Activated CD4-positive, alpha-beta T cell treated with anti-CD3 and anti-CD28 coated beads for 1 hour (primary cell): ENCODE data around the gene C1orf52.
"Not testable (repeated sequence)": the region's sequence is repeated elsewhere in the genome, so short reads cannot be mapped to it uniquely, and the experiment has no call there.

Experiments used
- DNase-seq: peaks from one replicate; pipeline ENCODE4 v3.0.0-alpha.2; 2020

The C1orf52 gene

DNA sequence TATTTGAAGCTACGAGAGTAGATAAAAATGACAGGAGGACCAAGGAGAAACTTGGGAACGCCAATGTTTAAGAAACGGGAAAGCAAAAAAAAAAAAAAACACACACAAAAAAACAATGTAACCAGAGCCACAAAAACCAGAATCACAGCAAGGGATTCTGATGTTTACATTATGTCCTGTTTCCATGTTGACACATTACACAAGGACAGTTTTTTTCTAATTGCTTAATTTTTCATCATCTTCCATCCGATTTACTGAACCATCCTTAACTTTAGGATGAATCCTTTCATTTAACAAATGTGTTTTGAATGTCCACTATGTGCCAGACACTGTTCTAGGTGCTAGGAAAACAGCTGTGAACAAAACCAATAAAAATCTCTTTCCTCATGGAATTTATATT is 18.3 kb upstream of the C1orf52 start:
- DNase-seq = no peak

DNA sequence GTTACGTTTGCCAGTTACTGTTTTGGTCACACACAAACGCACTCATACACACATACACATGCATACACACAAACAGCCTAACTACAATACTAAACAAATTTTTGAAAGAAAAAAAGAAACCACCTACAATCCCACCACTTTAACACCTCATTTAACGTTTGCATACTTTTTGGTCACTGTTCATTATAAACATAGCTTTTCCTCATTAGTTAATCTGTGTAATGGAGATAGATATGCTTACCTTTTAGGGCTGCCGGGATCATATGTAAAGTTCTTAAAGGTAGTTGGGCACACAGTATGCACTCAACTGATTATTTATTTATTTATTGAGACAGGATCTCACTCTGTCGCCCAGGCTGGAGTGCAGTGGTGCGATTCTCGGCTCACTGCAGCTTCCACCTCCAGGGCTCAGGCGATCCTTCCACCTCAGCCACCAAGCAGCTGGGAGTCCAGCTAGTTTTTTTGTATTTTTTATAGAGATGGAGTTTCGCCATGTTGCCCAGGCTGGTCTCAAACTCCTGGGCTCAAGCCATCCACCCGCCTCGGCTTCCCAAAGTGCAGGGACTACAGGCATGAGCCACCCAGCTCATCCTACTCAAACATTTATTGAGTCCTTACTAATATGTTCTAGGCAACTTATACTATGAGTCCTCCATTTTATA is 17.6 kb upstream of the C1orf52 start:
- no peak for DNase-seq

DNA sequence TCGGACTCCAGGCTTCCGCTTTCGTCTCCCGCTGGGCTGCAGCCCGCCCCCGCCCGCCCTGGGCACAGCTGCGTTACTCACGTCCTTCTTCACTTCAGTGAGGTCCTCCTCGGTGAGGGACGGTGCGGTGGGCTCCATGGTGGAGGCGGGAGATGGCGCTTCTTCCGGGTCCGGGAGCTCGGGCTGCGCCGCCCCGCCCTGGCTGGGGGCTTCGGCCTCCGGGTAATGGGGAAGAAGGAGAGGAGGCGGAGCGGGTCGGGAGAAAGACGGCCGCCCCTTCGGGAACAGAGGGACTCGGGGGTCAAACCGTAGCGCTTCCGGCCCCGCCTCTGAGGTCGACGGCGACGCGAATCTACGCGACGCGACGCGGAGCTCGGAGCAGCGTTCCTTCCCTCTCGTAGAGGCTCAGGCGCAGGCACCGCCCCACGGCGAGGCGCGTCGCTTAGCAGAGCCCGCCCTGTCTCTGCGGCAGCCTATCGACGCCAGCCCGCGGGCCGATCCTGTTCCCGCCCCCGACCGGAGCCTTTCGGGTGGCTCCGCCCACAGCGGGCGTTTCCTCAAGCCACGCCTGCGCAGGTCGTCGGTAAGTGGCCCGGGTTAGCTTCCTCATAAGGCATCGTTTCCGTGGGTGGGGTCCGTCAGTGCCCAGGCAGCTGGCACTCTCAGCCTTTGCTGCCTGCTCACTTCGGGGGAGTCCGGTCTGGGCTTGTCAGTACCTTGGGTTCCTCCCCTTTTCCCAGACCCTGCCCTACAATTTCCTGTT is 16.9 kb upstream of the C1orf52 start, which contains the start of gene BCL10:
Gene BCL10, minus strand, starts transcription at position 418 of the 763 bp plus-strand sequence. Its CDS starts 280 bp downstream, at position 138.
- peak; percentile 96 for DNase-seq

DNA sequence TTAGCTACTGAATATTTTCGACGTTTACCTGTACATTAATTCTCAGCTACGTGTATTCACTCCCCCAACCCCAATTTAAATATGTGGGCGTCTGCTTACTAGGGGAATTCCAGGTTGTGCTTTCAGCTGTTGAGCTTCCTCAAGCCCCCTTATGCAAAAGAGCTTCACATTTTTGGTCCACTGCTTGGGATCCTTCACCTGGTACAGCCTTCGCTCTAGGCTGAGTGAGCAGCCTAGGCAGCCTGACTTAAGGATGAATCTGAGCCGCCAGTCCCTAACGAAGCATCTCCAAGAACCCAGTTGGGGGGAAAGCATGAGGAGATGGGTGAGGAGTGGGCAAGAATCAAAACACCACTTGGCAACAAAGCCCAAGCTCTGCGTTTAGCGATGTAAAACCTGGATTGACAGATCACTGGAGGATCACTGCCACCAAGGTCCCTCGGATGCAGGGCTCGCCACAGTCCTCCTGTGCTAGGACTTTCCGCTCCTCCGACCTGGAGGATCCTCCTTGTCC is 16.3 kb upstream of the C1orf52 start:
- DNase-seq = no peak

DNA sequence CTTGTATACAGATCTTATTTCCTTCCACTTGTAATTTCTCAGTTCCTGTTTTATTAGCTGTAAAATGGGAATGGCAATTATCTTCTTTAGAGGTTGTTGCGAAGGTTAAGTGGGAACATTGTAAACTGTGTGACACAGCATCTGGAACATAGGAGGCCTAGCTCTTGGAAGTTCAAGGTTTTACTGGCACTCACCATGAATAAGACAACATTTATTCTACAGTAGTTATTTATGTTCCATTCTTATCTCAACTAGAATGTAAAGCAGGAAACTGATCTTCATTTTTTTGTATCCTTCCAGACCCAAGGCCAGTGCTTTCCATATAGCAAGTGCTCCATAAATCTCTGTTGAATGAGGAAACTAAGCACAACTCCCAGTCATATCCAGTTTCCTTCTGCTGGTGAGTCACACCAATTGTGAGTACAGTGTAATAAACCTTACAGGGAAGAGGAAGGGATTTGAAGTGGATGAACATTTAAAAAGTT is 15.5 kb upstream of the C1orf52 start:
- DNase-seq = no peak

DNA sequence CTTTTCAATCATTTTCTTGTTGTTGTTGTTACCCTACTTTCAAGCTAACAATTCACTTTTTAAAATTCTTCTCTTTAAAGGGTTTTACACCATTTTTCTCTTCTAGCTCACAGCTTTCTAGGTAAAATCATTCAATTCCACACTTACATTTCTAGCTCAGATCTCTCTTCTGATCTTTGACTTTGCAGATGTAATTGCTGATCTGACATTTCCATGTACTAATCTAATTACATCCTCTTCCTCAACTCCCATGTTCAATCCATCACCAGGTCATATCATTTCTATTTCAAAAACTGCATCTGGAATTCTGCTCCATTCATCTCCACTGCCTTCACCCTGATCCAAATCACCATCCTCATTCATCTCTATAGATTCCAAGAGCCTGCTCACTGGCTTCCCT is 13.9 kb upstream of the C1orf52 start:
- no peak for DNase-seq

DNA sequence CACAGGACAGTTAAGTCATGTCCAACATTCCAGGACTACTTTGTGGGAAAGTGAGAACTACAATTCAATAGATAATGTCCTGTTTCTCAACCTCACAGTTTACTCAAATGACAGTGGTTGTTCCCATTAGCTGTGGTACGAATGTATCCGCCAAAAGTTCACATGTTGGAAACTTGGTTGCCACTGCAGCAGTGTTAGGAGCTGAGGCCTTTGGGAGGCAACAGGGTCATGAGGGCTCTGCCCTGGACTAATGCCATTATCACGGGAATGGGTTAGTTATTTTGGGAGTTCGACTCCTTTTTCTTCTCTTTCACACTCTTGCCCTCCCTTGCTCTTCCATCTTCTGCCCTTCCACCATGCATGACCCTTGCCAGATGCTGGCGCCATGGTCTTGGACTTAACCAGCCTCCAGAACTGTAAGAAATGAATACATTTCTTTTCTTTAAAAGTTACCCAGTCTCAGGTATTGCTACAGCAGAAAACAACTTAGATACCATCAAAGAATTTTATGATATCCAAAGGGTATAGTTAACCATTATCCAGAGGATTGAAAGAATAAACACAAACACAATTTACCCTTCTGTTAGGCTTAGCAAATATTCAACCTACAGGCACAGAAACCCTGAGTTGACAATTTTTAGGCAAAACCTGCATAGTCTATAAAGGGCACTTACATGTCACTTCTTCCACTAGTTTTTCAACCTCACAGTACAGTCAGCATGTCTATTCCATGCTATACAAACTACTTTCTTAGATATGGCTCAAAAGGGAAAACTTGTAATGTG is 9.5 kb upstream of the C1orf52 start:
- no peak for DNase-seq

DNA sequence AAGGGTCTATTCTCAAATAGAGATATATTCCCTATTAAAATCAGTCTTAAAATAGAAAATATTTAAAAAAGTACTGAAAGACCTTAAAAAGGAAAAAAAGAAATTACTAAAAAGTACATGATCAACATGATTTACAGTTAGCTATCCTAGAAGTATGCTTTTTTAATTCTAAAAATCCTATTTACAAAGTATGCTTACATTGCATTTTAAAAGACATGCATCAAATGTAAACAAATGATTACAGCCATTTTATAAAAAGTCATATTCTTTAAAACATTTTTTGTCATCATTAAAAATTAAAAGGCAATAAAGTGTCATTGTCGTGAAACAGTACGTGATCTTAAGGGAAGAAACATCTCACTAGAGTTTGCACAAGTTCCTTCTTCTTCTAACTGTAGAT is 7.9 kb upstream of the C1orf52 start:
- no peak for DNase-seq

DNA sequence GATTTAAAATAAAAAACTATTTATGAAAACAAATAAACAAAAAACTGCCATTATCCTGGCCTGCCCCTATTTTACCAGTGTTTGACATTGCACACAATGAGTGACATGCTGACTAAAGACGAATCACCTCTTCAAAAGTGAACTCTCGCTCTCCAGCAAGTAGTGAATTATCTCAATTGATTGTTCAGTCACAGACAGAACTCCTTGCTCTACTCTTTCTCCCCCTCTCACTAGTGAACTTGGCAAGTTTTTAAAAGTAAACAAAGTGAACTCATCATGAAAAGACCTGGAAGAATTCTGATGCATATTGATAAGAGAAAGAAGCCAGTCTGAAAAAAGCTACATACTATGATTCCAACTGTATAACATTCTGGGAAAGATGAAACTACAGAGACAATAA is 4.7 kb upstream of the C1orf52 start:
- DNase-seq = no peak

DNA sequence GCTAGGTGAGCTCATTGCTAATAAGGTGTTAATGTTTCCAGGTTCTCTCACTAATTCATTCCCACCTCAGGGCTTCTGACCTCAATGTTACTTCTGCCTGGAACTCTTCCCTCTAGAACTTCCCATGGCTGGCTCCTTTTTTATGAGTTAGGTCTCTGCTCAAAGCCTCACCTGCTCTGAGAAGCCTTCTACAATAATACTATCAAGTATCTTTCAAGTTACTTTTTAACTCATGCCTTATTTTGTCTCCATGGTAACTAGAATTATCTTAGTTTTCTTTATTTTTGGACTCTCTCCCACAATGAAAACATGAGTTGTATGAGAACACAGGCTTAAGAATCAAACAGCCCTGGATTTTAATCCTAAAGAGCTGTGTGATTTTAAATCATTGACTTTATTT is 3.5 kb upstream of the C1orf52 start:
- DNase-seq = no peak

DNA sequence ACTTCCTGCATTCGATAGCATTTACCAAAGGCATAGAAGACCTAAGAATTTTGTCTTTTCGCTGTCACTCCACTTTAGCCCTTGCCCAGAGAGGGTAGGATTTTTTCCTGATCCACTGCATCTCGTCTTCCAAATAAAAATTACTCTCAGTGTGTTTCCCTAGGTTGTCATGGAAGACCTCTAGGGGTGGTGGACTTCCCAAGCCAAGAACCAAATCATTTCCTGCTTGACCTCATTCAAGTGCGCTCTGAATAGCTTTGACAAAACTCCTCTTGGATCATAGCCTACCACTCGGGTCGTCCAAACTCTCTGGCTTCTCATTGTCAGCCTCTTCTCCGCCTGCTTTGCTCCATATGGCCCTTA is 431 bp upstream of the C1orf52 start:
- no peak for DNase-seq

DNA sequence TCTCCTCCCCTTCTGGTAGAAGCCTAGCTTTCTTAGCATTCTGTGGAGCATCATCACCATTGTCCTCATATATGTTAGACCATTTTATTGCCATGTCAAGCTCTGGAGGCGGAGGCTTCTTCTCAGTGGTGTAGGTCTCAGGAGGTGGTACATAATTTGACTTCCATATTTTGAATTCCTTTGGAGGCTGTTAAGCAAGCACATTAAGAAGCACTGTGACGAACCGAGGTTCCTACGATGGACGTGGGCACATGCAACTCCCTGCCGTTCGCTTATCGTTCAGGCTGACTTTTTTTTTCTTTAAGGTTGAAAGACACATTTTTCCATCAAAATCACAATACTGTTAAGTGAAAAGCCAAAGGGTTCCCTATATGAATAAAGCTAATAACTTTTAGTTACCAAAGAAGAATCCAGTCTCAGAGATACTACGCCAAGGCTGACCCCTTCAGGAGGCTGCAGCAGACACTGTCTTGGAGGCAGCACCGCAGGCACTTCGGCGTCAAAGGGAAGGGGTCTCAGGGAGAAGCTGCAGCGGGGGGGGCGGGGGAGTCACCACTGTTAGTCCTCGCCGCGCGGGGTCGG is 835 bp downstream of the C1orf52 start:
- no peak for DNase-seq

DNA sequence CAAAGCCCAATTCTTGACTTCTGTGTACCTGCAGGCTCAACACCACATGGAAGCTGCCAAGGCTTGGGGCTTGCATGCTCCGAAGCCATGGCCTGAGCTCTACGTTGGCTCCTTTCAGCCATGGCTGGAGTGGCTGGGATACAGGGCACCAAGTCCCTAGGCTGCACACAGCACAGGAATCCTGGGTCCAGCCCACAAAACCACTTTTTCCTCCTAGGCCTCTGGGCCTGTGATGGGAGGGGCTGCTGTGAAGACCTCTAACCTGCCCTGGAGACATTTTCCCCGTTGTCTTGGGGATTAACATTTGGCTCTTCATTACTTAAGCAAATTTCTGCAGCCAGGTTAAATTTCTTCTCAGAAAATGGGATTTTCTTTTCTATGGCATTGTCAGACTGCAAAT is 10.4 kb downstream of the C1orf52 start:
- not testable (repeated sequence) for DNase-seq

DNA sequence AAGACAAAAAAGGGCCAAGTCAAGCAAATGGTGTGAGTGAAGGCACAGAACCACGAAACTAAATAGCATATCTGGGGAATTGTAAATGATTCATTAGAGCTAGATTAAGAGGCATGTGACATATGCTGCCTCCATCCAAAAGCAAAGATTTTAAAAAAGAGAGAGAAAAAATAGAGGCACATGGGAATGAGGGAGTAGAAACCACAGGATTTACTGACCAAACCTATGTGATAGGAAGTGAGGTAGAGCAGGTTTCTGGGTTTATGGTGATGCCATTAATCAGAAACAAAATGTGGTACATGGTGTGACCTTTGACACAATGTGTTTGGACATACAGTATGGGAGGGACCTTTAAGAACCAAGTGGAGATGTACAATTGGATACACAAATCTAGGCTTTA is 13.6 kb downstream of the C1orf52 start:
- no peak for DNase-seq

DNA sequence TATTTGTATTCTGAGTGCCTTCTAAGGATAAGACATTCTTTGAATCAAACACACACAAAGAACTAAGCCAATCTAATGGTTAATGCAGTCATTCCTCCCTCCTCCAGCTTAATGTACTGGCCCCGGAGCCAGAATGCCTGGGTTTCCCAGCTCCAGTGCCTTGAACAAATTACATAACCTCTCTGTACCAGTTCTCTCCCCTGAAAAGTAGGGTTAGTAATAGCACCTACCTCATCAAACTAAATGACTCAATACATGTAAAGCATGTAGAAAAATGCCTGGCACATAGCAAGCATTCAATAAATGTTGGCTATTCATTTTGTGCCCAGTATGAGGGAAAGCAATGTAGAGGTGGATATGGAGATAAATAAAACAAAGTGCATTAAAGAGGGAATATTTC is 14.0 kb downstream of the C1orf52 start:
- no peak for DNase-seq

DNA sequence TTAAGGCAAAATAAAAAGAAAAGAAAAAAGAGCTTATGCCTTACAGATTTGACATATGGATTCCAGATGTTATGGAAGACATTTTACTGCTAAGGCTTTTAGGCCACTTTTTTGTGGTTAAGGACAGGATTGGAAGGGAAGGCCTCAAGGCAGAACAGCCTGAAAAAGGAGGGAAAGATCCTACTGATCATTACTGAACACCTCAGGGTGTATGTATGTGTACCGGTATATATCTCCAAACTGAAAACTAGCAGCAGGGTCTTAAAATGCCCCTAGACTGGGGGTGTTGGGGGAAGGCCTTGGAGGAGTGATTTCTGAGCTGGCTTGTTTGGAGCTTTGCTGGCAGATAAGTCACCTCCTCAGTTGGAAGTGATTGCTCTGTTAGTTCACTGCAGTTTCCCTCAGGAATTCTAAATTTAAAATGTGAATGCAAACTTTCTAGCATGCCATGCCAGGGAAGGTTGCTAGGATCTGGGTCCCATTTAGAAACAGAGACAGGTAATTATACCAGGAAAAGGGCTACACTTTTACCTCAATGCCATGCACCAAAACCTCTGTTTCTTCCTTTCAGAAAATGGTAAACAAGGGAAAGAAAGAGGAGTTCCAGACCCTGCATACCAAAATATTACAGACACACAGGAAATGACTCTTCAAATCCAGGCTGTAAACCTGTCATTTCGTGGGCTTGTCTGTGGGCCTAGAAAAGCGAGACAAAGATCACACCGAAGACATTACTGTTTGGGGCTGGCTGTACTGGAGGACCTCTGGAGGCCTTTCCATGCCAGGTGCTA is 15.0 kb downstream of the C1orf52 start:
- no peak for DNase-seq

DNA sequence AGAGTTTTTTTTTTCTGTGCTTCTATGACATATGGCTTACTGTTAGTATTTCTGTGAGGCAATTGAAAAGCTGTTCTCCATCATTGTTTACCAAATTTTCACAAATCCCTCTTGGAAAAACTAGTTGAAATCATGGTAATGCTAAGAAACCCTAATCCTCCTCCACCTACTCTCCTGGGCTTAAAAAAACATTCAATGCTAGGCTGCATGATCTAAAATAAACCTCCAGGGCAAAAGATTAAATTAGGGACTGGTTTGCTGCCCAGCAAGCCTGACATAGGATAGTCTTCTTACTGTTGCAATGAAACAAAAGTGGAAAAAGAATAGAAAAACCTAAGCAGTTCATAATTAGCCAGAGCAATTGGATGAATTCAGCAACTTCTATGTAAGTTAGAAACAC is 16.1 kb downstream of the C1orf52 start:
- DNase-seq = no peak

DNA sequence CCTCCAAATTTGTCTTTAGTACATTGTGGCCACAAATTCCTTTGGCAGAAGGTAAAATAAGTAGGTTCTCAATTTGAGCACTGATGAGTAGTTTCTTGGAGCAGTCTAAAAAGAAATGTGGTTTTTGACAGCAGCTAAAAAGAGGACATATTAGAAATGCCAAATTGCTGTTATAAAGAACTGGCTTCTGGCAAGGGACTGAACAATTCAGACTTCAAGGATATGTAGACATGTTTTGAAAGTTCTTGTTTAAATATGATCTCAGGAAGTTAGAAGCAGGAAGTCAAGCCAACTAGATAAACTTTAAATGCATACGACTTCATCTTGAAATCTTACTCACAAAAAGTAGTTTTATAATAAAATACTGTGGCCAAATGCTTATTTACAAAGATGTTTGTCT is 18.8 kb downstream of the C1orf52 start:
- DNase-seq = no peak

DNA sequence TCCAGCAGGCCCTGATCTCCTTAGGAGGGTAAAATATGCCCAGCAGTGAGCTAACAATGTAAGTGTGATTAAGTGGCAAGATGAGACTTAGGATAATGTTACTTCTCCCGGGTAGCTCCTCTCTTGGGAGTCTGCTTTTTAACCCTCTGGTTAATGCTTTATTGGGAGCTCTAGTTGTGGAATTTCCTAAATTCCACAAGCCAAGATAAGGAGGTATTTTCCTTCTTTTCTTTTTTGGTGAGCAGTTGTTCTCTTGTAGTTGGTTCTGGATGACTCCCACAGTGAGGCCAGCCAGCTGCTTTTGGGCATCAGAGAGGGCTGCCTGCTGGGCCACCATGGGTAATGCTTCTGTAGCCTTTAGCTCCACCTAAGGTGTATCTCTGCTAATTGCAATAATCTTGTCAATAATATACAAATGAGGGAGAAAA is 19.3 kb downstream of the C1orf52 start:
- no peak for DNase-seq

DNA sequence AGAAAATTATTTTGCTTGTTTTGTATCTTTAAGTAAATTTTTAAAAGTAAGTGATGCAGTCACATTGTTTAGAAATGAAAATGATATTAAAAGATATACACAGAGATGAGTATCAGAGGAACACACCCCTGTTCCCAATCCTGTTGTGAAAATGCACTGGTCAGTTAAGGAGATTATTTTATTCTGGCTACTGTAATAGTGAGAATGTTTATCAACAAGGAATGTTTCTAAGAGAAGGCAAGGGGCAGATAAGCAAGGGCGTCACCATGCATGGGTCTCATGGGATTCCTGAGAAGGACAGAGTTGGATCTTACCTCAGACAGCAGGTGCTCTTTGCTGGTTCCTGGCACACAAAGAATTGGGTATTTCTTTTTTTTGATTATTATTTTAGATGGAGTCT is 21.8 kb downstream of the C1orf52 start:
- no peak for DNase-seq

DNA sequence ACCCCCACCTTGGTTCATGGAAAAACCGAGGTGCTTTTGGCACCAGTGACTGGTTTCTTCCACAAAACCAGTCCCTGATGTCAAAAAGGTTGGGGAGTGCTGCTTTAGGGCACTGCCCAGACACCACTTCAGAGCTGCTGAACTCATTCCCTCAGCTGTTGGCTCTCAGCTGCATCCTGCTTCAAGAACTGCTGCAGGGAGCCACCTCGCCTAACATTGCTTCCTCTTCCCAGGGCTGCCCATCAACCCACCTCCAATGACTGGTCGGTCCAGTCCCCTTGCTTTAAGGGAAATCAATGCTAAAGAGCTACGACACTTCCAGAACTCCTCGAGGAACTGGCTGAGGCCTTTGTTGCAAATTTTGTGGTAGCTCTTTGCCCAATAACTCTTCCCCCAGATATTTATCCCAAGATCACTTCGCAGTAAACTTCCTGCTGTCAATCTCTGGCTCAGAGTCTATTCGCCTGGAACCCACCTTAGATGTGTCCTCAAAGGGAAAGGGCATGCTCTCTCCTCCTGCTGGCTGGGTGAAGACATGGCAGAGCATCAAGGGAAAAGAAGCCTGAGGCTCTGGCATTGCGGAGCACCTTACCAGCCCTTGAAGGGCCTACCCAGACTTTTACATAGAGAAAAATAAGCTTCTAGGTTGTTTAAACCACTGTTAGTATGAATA is 29.0 kb downstream of the C1orf52 start:
- no peak for DNase-seq
